ENCODE data around the gene PID1.

The PID1 gene

DNA sequence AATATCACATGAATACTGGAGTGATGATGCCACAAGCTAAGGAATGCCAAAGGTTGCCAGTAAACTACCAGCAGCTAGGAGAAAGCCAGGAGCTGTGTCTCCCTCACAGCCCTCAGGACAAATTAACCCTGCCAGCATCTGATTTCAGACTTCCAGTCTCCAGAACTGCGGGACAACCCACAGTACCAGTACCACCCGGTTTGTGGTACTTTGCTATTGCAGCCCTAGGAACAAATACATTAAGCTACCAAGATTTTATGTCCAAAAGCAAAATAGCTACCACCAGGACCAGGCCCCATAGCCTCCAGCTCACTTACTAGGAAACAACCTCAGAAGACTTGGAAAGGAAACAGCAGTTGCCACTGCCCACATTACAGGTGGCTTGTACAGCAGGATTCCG is 10.0 kb downstream of the PID1 start:
- DNase-seq (ENCODE audit: low spot score) = no peak

DNA sequence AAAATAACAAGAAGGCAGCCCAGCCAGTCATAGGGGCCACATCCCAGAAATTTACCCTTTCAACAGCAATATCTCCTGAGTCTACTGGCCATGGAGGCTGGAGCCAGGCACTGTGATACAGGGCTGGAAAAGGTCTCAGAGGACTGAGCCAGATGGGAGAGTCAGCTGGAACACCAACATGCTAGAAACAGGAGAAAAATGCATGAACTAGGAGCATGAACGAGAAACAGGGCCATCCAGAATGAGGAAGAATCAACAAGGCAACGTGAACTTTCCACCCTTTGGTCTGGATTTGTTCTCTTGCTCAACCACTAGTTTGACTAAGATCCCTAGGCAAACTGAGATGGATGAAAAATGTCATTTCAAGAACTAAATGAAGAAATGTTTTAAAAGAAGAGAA is 13.1 kb downstream of the PID1 start:
- no peak for DNase-seq (ENCODE audit: low spot score)

- no peak for DNase-seq (ENCODE audit: low spot score)
Observed at GRCh38 chr2:229256376-229256775, 14.7 kb downstream of the PID1 start.

GRCh38 chr2:229254206-229254605 is 16.9 kb downstream of the PID1 start:
- no peak for DNase-seq (ENCODE audit: low spot score)

- no peak for DNase-seq (ENCODE audit: low spot score)
Observed at GRCh38 chr2:229252996-229253395, 18.1 kb downstream of the PID1 start.

GRCh38 chr2:229252280-229252679 is 18.8 kb downstream of the PID1 start:
- DNase-seq (ENCODE audit: low spot score) = no peak

- no peak for DNase-seq (ENCODE audit: low spot score)
Observed at GRCh38 chr2:229249536-229249935, 21.6 kb downstream of the PID1 start.

- no peak for DNase-seq (ENCODE audit: low spot score)
Observed at GRCh38 chr2:229246334-229246733, 24.8 kb downstream of the PID1 start.

GRCh38 chr2:229244975-229245374 is 26.1 kb downstream of the PID1 start:
- no peak for DNase-seq (ENCODE audit: low spot score)

DNA sequence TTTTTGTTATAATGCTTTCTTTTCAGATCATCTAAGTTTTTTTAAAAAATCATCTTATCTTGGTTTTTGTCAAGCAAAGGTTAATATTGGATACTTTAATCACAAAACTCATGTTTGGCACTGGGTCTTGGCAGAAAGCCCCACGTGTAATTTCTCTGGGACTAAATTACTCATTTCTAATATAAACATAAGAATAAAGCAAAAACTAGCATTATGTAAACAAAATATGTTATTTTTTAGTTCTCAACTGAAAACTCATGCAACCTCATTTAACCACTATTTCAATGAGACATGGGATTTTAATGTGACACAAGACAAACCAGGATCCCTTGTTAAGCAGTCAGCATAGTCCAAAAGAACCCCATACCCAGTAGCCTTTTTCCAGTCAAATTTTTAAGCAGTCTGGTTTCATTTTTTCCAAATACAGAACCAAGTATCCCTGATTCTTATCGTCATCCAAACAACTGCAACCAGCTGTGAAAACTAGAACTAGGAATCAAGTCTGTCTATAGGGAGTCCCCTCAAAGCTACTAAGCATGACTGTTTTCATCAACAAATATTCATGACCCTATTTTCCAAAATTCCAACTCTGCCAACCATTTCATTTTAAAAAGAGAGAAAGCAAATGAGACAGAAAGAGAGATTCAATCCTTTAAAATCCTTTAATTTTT is 27.1 kb downstream of the PID1 start:
- no peak for DNase-seq (ENCODE audit: low spot score)

DNA sequence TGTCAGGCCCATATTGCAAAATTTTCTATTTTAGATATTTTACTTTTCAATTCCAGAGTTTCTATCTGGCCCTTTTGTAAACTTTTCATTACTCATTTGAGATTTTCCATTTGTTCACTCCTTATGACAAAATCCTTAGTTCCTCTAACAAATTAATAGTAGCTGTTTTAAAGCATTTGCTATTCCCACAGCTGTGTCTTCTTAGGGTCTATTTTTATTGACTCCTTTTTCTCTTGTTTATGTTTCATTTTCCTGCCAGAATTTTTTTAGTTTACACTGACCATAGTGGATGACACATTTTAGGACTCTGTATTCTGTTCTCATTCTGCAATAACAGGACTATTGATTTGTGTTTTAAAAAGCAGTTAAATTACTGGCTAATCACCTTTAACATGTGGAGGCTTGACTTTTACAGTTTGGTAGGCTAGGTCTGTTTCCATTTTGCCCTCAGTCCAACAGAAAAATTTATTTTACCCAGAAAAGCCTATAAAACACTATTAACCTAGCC is 30.0 kb downstream of the PID1 start:
- DNase-seq (ENCODE audit: low spot score) = no peak

GRCh38 chr2:229239021-229239420 is 32.1 kb downstream of the PID1 start:
- no peak for DNase-seq (ENCODE audit: low spot score)

DNA sequence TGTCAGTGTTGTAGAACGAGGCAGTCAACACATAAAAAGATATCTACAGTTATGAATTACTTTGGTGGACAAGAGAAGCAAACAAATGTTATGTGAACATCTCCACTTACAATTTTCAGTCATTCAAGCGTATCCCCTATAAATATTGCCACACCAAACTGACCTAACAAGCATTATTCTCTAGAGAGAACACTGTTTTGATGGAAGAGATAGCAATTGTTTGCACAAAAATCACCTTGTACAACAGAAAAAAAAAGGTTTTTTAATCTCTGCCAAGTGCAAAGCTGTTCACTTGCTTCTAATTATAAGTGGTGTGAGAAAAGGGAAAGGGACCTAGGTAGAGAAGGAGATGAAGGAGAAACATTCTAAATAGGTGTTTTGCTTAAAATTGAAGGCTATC is 33.8 kb downstream of the PID1 start:
- no peak for DNase-seq (ENCODE audit: low spot score)

GRCh38 chr2:229235131-229235914 is 35.8 kb downstream of the PID1 start:
- DNase-seq (ENCODE audit: low spot score) = peak; percentile 48

DNA sequence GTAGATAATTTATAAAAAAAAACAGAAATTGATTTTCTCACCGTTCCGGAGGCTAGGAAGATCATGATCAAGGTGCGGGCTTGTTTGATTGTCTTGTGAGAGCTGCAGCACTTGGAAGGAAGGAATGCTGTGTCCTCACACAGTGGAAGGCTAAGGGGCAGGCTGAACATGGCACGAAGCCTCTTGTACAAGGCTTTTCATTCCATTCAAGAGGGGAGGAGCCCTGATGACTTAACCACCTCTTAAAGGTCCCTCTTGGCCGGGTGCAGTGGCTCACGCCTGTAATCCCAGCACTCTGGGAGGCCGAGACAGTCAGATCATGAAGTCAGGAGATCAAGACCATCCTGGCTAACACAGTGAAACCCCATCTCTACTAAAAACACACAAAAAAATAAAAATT is 39.2 kb downstream of the PID1 start:
- DNase-seq (ENCODE audit: low spot score) = no peak

DNA sequence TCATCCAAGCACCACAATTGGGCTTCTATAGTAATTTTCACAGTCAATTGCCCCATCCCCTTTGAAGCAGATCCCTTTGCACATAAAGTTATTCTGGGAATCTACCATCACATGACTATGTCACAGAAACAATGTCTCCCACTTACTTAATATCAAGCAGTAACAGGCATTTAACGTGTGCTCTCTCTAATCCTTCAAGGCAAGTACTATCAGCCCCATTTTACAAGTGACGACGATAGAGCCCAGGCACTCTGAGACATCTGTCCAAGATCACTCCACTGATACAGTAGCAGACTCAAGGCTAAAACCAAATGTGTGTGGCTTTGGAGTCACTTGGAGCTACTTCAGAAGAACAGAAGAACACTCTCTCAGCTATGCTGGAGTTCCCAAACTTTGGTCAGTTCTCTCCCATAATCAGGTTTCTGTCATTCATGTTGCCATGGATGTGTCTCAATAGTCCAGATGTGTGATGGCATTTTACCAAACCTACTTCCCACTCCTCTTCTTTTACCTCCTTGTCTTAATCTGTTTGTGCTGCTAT is 39.7 kb downstream of the PID1 start:
- DNase-seq (ENCODE audit: low spot score) = no peak

- no peak for DNase-seq (ENCODE audit: low spot score)
Observed at GRCh38 chr2:229230911-229231310, 40.2 kb downstream of the PID1 start.

DNA sequence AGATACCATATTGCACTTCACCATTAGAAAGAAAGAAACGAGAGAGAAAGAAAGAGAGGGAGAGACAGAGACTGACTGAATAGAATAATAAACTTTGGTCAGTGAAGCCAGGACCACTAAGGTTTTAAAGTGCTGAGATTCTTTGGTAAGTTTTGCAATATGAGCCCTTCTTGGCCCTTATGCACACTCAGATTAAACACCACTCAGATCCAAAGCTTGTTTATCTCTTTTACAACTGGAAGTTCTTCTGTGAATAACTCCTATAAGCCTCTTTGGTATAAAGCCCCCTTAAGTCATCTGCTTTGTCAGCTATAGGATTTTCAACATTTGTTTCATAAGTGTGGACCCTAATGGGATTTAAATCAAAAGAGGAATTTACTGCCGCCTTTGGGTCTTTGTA is 40.8 kb downstream of the PID1 start:
- no peak for DNase-seq (ENCODE audit: low spot score)

DNA sequence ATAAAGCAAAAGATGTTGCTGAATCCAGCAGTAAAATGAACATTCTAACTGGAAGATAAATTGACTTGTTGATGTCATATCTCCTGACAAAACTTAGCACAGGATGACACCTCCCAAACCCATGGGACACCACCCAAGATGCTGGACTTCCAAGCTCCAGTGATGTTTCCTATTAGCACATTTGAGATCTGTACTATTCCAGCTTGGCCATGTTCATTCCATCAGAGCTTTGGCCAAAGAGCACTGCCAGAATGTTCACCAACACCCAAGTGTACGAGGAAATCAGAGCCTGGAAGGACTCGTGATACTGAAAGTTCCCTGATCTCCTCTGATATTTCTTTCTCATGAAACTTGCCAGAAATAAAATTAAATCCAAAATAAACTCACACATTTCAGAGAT is 44.7 kb downstream of the PID1 start:
- no peak for DNase-seq (ENCODE audit: low spot score)

GRCh38 chr2:229223107-229223506 is 48.0 kb downstream of the PID1 start:
- no peak for DNase-seq (ENCODE audit: low spot score)

- no peak for DNase-seq (ENCODE audit: low spot score)
Observed at GRCh38 chr2:229221641-229222040, 49.4 kb downstream of the PID1 start.

DNA sequence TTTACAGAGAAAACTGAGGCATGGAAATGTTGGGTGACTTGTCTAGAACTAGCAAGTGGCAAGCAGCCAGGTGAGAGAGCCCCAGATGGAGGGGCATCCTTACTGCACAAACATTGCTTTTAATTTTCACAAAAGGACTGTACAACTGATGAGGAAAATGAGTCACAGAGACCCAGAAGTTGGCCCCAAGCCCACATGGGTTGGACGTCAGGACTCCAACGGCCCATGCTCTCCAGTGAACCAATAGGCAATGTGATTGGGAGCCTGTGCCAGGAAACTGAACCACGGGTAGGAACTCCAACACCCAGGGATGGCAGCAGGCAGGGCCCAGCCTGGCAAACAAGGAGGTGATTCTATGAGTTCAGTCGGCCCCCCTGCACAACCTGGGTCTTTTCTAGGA is 50.8 kb downstream of the PID1 start:
- DNase-seq (ENCODE audit: low spot score) = no peak

DNA sequence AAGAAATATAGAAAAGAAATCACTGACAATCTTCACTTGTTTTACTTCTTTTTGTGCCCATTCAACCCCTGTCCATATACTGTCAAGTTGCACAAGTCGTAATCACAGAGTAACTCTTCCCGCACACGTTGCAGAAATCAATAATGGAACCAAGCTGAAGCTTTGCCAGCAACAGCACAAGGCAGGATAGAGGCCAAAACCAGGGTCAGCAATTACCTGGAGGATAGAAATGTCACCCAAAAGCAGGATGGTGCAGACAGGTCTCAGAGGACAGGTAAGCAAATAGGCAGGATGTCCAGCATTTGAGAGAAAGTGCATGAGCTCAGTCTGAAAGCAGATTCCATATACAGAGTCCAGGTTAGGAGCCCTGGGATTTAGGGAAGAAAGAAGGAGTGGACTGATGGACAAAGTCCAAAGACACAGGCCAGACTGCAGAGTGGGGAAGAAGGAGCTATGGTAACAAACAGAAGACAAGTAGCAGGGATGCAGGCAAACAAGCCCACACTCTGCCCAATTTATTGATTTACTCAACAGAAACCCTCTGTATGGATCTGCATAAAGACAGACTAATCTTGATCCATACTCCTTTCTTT is 52.7 kb downstream of the PID1 start:
- DNase-seq (ENCODE audit: low spot score) = no peak

Data from ecto neural progenitor cell (in vitro differentiated cells).